Transverse colon (tissue), 4 donors: ENCODE measurements around the gene MIR17HG. TPM values are rescaled to one million over a fixed set of nuclear protein-coding genes. Genes with fewer than 3 reads are reported as not detected.

Experiments
- DNase-seq: peaks from one replicate; pipeline ENCODE4 v3.0.0-alpha.2; 2019
- H3K27ac ChIP-seq, 4 donors: fragments of 200-600 bp; sonication (generic); 2 replicates each; pipeline ENCODE4 v1.5.1; 2016 to 2018; ENCODE audit warnings: inconsistent platforms in 4 of 4
- H3K27me3 ChIP-seq: fragments of 200-600 bp; sonication (generic); 2 replicates; pipeline ENCODE4 v1.5.1; 2017; ENCODE audit warnings: inconsistent platforms
- H3K36me3 ChIP-seq, 4 donors: fragments of 200-600 bp; sonication (generic); 2 replicates each; pipeline ENCODE4 v1.5.1; 2017 to 2019; ENCODE audit warnings: inconsistent platforms in 4 of 4
- H3K4me1 ChIP-seq, 4 donors: fragments of 200-600 bp; sonication (generic); 2 replicates each; pipeline ENCODE4 v1.5.1; 2017 to 2020; ENCODE audit warnings: inconsistent platforms in 4 of 4
- H3K4me3 ChIP-seq, 4 donors: fragments of 200-600 bp; sonication (generic); 1 replicate in 1 of 4; 2 replicates in 3 of 4; pipeline versions ENCODE4 v1.5.1 to v1.6.1; 2017 to 2019; ENCODE audit warnings: inconsistent platforms in 4 of 4
- H3K9me3 ChIP-seq, 2 donors: fragments of 200-600 bp; sonication (generic); 2 replicates each; pipeline ENCODE4 v1.5.1; 2017 to 2019; ENCODE audit warnings: inconsistent platforms in 2 of 2
- CTCF ChIP-seq, 5 experiments: fragments of 200-600 bp in 3 of 5; fragments of 450-650 bp in 2 of 5; sonication (generic) in 3 of 5; IDR thresholded peaks; 1 replicate in 2 of 5; 2 replicates in 3 of 5; pipeline ENCODE4 v1.5.1; 2016 to 2017; ENCODE audit warnings: antibody characterized with exemption in 5 of 5, inconsistent platforms in 3 of 5, mild to moderate bottlenecking in 2 of 5, moderate library complexity in 1 of 5
- EP300 ChIP-seq: sonication (generic); formaldehyde crosslinking; IDR thresholded peaks from one replicate; pipeline ENCODE4 v1.6.1; 2017; ENCODE audit warnings: antibody characterized with exemption, low read depth
- POLR2A ChIP-seq: fragments of 450-650 bp; IDR thresholded peaks from one replicate; pipeline ENCODE4 v1.6.1; 2016; ENCODE audit warnings: antibody characterized with exemption, mild to moderate bottlenecking, moderate library complexity
- POLR2AphosphoS5 ChIP-seq, 3 donors: sonication (generic); formaldehyde crosslinking; IDR thresholded peaks; one replicate each; pipeline ENCODE4 v1.6.1; 2016; ENCODE audit warnings: antibody characterized with exemption in 3 of 3
- whole genome bisulfite sequencing, 2 donors: methylation state at CpG; one replicate each; pipeline ENCODE4 v1.1.5; 2018; ENCODE audit warnings: low coverage in 1 of 2; 5-methylcytosine and 5-hydroxymethylcytosine counted together
- in situ Hi-C, 4 donors: fragments of 200-750 bp; cut with MboI; loops; one replicate each; pipeline versions ENCODE4 v1.15.0 to v1.15.1; 2017; ENCODE audit warnings: low sequenced_read_pairs in 3 of 4, low pct_ligation_motif_present in 1 of 4, low pct_unique_long_range_greater_than_20kb in 1 of 4
- intact Hi-C: fragments of 100-400 bp; cut with DNase I; formaldehyde crosslinking; loops from one replicate; pipeline ENCODE4 v1.15.1; 2023; ENCODE audit warnings: low total_unique reads
- total RNA-seq, 4 donors: library from RNA; depleted of rRNA; stranded (reverse); fragments of >200 nt; gene quantifications; one replicate each; pipeline ENCODE4 v1.1.0, GENCODE V29; 2016

Gene MIR17HG
- total RNA-seq, 4 donors from 2014 or later: 1.1 to 8.1 (median 2.2) TPM

DNA sequence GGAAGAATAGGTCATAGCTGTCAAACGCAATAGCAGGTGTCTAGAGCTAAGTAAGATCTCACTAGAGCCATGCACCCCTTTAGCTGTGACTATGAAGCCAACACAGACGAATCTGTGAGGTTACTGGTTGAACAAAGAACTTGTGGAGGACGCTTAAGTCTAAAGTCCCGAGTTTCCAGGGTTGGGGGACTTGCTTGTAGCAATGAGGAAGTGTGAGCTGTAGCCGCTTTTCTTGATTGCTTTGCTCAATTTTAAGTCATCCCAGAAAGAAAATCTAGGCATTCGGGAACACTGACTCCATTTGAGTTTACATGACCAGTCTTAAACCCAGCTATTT is 52.5 kb downstream of the MIR17HG start:
- intact Hi-C loops (no loop called here), in situ Hi-C loops (no loop called here)
- 45 to 60% methylated on average over 5 to 6 of the region's 6 CpGs for WGBS, 2 donors
- Histone ChIP-seq H3K27me3 (peaks cover 71% of the 10 kb centered on the region), H3K36me3 (no peaks in the 10 kb centered on the region), H3K4me3 (no peak overlapping the region), H3K27ac (no peak overlapping the region), H3K9me3 (no peaks in the 10 kb centered on the region), H3K4me1 (peaks cover 5 to 13% (median 10%) of the 10 kb centered on the region in 4 donors)
- DNase-seq: no peak
- TF ChIP-seq EP300 (no peak), CTCF (IDR thresholded peaks at IDR 0.05) (no peak), POLR2A (no peak), POLR2AphosphoS5 (IDR thresholded peaks at IDR 0.05) (no peak)

- intact Hi-C loops: no loop called here
- H3K27me3 ChIP-seq: peaks cover 64% of the 10 kb centered on the region
Observed at GRCh38 chr13:91400671-91401070, 53.2 kb downstream of the MIR17HG start.

DNA sequence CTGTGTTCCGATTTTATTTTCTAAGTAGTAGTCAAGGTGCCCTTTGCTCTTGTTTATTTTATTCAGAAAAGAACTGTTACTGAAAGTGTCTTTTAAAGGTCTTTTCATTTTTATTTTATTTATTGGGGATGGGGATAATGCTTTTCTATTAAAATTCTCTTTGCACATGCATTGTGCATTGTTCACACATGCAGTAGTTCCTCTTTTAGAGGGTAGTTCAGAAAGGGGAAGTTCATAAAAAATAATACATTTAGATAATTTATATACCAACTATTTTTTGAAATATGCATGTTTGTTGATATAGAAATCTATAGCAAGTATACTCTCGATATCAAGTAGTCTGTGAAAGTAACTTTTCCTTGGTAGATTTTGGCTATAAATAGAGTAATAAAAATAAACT is 54.4 kb downstream of the MIR17HG start:
- DNase-seq: no peak
- peaks cover 5 to 13% (median 10%) of the 10 kb centered on the region in 4 donors for H3K4me1 ChIP-seq
- peaks cover 52% of the 10 kb centered on the region for H3K27me3 ChIP-seq

More at GRCh38 chr13:91400671-91401070, 53.2 kb downstream of the MIR17HG start:
- H3K4me3 ChIP-seq: no peak overlapping the region
- in situ Hi-C loops: no loop called here
- TF ChIP-seq EP300: no peak
- no peaks in the 10 kb centered on the region for H3K36me3 ChIP-seq
- 80 to 83% methylated on average over 2 to 3 of the region's 3 CpGs for WGBS, 2 donors
- H3K27ac ChIP-seq: no peak overlapping the region
- H3K9me3 ChIP-seq: no peaks in the 10 kb centered on the region
- DNase-seq: no peak
- peaks cover 5 to 13% (median 10%) of the 10 kb centered on the region in 4 donors for H3K4me1 ChIP-seq

More for the DNA sequence above, 54.4 kb downstream of the MIR17HG start:
- no peak for TF ChIP-seq POLR2A
- TF ChIP-seq CTCF (IDR thresholded peaks at IDR 0.05): no peak
- no peak for TF ChIP-seq EP300
- TF ChIP-seq POLR2AphosphoS5 (IDR thresholded peaks at IDR 0.05): no peak
- no peaks in the 10 kb centered on the region for H3K9me3 ChIP-seq
- H3K4me3 ChIP-seq: no peak overlapping the region
- in situ Hi-C loops: no loop called here
- intact Hi-C loops: no loop called here
- no peaks in the 10 kb centered on the region for H3K36me3 ChIP-seq
- no peak overlapping the region for H3K27ac ChIP-seq
- 63 to 64% methylated on average over 1 to 2 of the region's 2 CpGs for WGBS, 2 donors

Other genes starting within 250 kb of the MIR17HG start
- gene GPC5, start 50.9 kb downstream of the MIR17HG start, total RNA-seq: 1 to 10 TPM in 1 of 4 donors, under 1 TPM in 1, not detected in 2; 0.48 to 1.4 TPM